ENCODE measurements around the gene STK40. TPM values are rescaled to one million over a fixed set of nuclear protein-coding genes. Genes with fewer than 3 reads are reported as not detected.

The STK40 gene
- total RNA-seq, 2 donors from 2014 or later, result 60.3 to 61.5 TPM

- no peak overlapping the region for H3K4me3 ChIP-seq
- no peak for TF ChIP-seq CTCF (IDR thresholded peaks at IDR 0.05)
- ATAC-seq (ENCODE audit: insufficient number of reproducible peaks, low FRiP score, low read depth) (no peak), DNase-seq (ENCODE audit: low spot score) (no peak)
- H3K27me3 ChIP-seq (replicated peaks; ENCODE audit: insufficient read depth), result no peaks in the 10 kb centered on the region
- H3K9me3 ChIP-seq, result no peaks in the 10 kb centered on the region
- no peak overlapping the region for H3K27ac ChIP-seq
- peaks cover 0 to 10% of the 10 kb centered on the region in 2 donors for H3K4me1 ChIP-seq (ENCODE audit: control insufficient read depth in 1 of 2, low read depth in 2 of 2)
- H3K36me3 ChIP-seq, result peaks cover 44% of the 10 kb centered on the region
Measured at GRCh38 chr1:36301220-36301619, 84.5 kb downstream of the STK40 start.

- no peak for TF ChIP-seq CTCF (IDR thresholded peaks at IDR 0.05)
- ATAC-seq (ENCODE audit: insufficient number of reproducible peaks, low FRiP score, low read depth) (no peak), DNase-seq (ENCODE audit: low spot score) (no peak)
- Histone ChIP-seq H3K4me3 (no peak overlapping the region), H3K27ac (no peak overlapping the region), H3K27me3 (replicated peaks; ENCODE audit: insufficient read depth) (no peaks in the 10 kb centered on the region), H3K4me1 (ENCODE audit: control insufficient read depth in 1 of 2, low read depth in 2 of 2) (peaks cover 0 to 3% of the 10 kb centered on the region in 2 donors), H3K36me3 (peaks cover 44% of the 10 kb centered on the region), H3K9me3 (no peaks in the 10 kb centered on the region)
Measured at GRCh38 chr1:36300526-36300925, 85.2 kb downstream of the STK40 start.

- Histone ChIP-seq H3K9me3 (no peaks in the 10 kb centered on the region), H3K27me3 (replicated peaks; ENCODE audit: insufficient read depth) (no peaks in the 10 kb centered on the region), H3K27ac (no peak overlapping the region), H3K4me1 (ENCODE audit: control insufficient read depth in 1 of 2, low read depth in 2 of 2) (no peaks in the 10 kb centered on the region), H3K36me3 (peaks cover 50% of the 10 kb centered on the region), H3K4me3 (no peak overlapping the region)
- no peak for ATAC-seq (ENCODE audit: insufficient number of reproducible peaks, low FRiP score, low read depth)
- no peak for DNase-seq (ENCODE audit: low spot score)
- no peak for TF ChIP-seq CTCF (IDR thresholded peaks at IDR 0.05)
Measured at GRCh38 chr1:36298640-36299039, 87.1 kb downstream of the STK40 start.

- ATAC-seq (ENCODE audit: insufficient number of reproducible peaks, low FRiP score, low read depth), result no peak
- H3K36me3 ChIP-seq, result peaks cover 50% of the 10 kb centered on the region
Measured at GRCh38 chr1:36297062-36297461, 88.7 kb downstream of the STK40 start.

DNA sequence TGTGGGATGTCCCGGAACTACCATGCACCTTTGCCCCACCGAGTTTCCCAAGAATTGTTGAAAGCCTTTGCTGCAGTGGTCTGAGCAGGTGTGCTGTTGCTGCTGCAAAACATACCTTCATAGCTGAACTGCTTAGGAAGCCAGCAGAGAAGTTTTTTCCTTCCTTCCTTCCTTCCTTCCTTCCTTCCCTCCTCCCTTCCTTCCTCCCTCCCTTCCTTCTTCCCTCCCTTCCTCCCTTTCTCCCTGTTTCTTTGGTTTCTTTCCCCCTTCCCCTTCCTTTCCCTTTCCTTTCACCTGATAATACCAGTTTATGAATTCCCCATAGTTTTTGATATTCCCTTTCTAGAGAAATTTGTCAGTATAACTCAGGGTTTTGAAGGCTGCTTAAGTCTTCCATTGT is 90.3 kb downstream of the STK40 start:
- ATAC-seq (ENCODE audit: insufficient number of reproducible peaks, low FRiP score, low read depth) (no peak), DNase-seq (ENCODE audit: low spot score) (no peak)
- Histone ChIP-seq H3K27me3 (replicated peaks; ENCODE audit: insufficient read depth) (no peaks in the 10 kb centered on the region), H3K27ac (no peak overlapping the region), H3K4me1 (ENCODE audit: control insufficient read depth in 1 of 2, low read depth in 2 of 2) (no peaks in the 10 kb centered on the region), H3K4me3 (no peak overlapping the region), H3K9me3 (no peaks in the 10 kb centered on the region), H3K36me3 (peaks cover 48% of the 10 kb centered on the region)
- TF ChIP-seq CTCF (IDR thresholded peaks at IDR 0.05), result no peak

More at GRCh38 chr1:36297062-36297461, 88.7 kb downstream of the STK40 start:
- Histone ChIP-seq H3K9me3 (no peaks in the 10 kb centered on the region), H3K27me3 (replicated peaks; ENCODE audit: insufficient read depth) (no peaks in the 10 kb centered on the region), H3K4me1 (ENCODE audit: control insufficient read depth in 1 of 2, low read depth in 2 of 2) (no peaks in the 10 kb centered on the region), H3K4me3 (no peak overlapping the region), H3K27ac (no peak overlapping the region)
- DNase-seq (ENCODE audit: low spot score), result no peak
- no peak for TF ChIP-seq CTCF (IDR thresholded peaks at IDR 0.05)

Other genes starting within 250 kb of the STK40 start
- 10 to 100 TPM; 78.5 to 92.3 TPM for gene TRAPPC3, start 236.4 kb downstream of the STK40 start, total RNA-seq
- 100 to 1,000 TPM; 170 to 186 TPM for gene MAP7D1, start 229.8 kb downstream of the STK40 start, total RNA-seq
- gene THRAP3, start 161.5 kb downstream of the STK40 start, total RNA-seq, result 100 to 1,000 TPM in 1 of 2 donors, 10 to 100 TPM in 1; 49.3 to 111 TPM
- 1 to 10 TPM; 3.9 to 5.6 TPM for gene SH3D21, start 79.6 kb downstream of the STK40 start, total RNA-seq
- 100 to 1,000 TPM; 107 to 189 TPM for gene EVA1B, start 62.3 kb downstream of the STK40 start, total RNA-seq
- 10 to 100 TPM; 14.4 to 34.4 TPM for gene LSM10, start 12.0 kb upstream of the STK40 start, total RNA-seq
- gene OSCP1, start 64.5 kb upstream of the STK40 start, total RNA-seq, result 10 to 100 TPM; 11.5 to 16.9 TPM
- gene MRPS15, start 78.5 kb upstream of the STK40 start, total RNA-seq, result 10 to 100 TPM; 27.4 to 42.9 TPM
- 10 to 100 TPM; 28.6 to 43.7 TPM for gene CSF3R, start 97.0 kb upstream of the STK40 start, total RNA-seq

Measured in thoracic aorta (tissue), 2 donors.